K562 (cell line): ENCODE data around the gene DHRS4L2. TPM values are rescaled to one million over a fixed set of nuclear protein-coding genes. Genes with fewer than 3 reads are reported as not detected.

Source experiments
- BHLHE40 ChIP-seq: IDR thresholded peaks from 2 replicates; pipeline ENCODE4 v1.6.1; 2011; ENCODE audit warnings: low read length, improper control_type of control experiment
- CBFB ChIP-seq: sonication (generic); formaldehyde crosslinking; IDR thresholded peaks from 2 replicates; pipeline ENCODE4 v1.4.0; 2020; ENCODE audit warnings: mild to moderate bottlenecking, missing genetic modification reagents
- CSDE1 ChIP-seq, 2 experiments: fragments of 450-650 bp; IDR thresholded peaks; 2 replicates each; pipeline ENCODE4 v1.6.1; 2016; ENCODE audit warnings: mild to moderate bottlenecking in 1 of 2
- E2F3 ChIP-seq: fragments of 250-450 bp; sonication (Bioruptor Pico); IDR thresholded peaks from 2 replicates; pipeline ENCODE4 v1.4.0; 2020; ENCODE audit warnings: mild to moderate bottlenecking
- MCM2 ChIP-seq: fragments of 450-650 bp; IDR thresholded peaks from 2 replicates; pipeline ENCODE4 v1.6.1; 2017; ENCODE audit warnings: low read depth, mild to moderate bottlenecking
- MYC ChIP-seq, 2 experiments: fragments of 250-450 bp in 1 of 2; sonication (Bioruptor Pico) in 1 of 2; IDR thresholded peaks; 2 replicates each; pipeline versions ENCODE4 v1.5.1 to v1.6.1; 2012 to 2021; ENCODE audit warnings: low read depth in 2 of 2, borderline replicate concordance in 1 of 2, improper control_type of control experiment in 1 of 2, low read length in 1 of 2, mild to moderate bottlenecking in 1 of 2, moderate library complexity in 1 of 2
- NBN ChIP-seq: fragments of 450-650 bp; IDR thresholded peaks from 2 replicates; pipeline ENCODE4 v1.6.1; 2016; ENCODE audit warnings: low read depth, mild to moderate bottlenecking
- NR2C1 ChIP-seq, 2 experiments: fragments of 450-650 bp; IDR thresholded peaks; 2 replicates each; pipeline ENCODE4 v1.6.1; 2017; ENCODE audit warnings: mild to moderate bottlenecking in 2 of 2, antibody characterized with exemption in 1 of 2, inconsistent platforms in 1 of 2, missing compliant biosample characterization in 1 of 2, missing genetic modification characterization in 1 of 2
- PHF21A ChIP-seq: fragments of 450-650 bp; IDR thresholded peaks from 2 replicates; pipeline ENCODE4 v1.6.1; 2017; ENCODE audit warnings: low read depth, borderline replicate concordance
- POLR2G ChIP-seq: fragments of 200-400 bp; formaldehyde crosslinking; IDR thresholded peaks from 2 replicates; pipeline ENCODE4 v1.6.1; 2017; ENCODE audit warnings: low read depth, mild to moderate bottlenecking, antibody characterized with exemption, low read length, moderate library complexity
- PRDM10 ChIP-seq: fragments of 450-650 bp; IDR thresholded peaks from 2 replicates; pipeline ENCODE4 v1.6.1; 2018; ENCODE audit not compliant: partially characterized antibody
- RAD21 ChIP-seq, 2 experiments: fragments of 250-450 bp in 1 of 2; fragments of 450-650 bp in 1 of 2; sonication (Bioruptor Pico) in 1 of 2; formaldehyde crosslinking in 1 of 2; IDR thresholded peaks in 1 of 2; conservative IDR thresholded peaks in 1 of 2; 2 replicates each; pipeline versions ENCODE4 v1.4.0 to v1.8.0; 2020 to 2022; ENCODE audit warnings: mild to moderate bottlenecking in 2 of 2, moderate library complexity in 1 of 2
- TAF9B ChIP-seq: fragments of 450-650 bp; IDR thresholded peaks from 2 replicates; pipeline ENCODE4 v1.6.1; 2018; ENCODE audit warnings: mild to moderate bottlenecking; ENCODE audit not compliant: partially characterized antibody
- TEAD1 ChIP-seq, 2 experiments: fragments of 450-650 bp in 1 of 2; sonication (generic) in 1 of 2; formaldehyde crosslinking; IDR thresholded peaks; 2 replicates each; pipeline versions ENCODE4 v1.4.0 to v1.8.0; 2020 to 2022; ENCODE audit warnings: mild to moderate bottlenecking in 2 of 2, missing genetic modification reagents in 1 of 2
- TGIF2 ChIP-seq: sonication (generic); formaldehyde crosslinking; IDR thresholded peaks from 2 replicates; pipeline ENCODE4 v1.8.1; 2022; ENCODE audit warnings: mild to moderate bottlenecking, missing genetic modification reagents, moderate library complexity
- XRCC4 ChIP-seq: IDR thresholded peaks from one replicate; pipeline ENCODE4 v1.6.1; 2011; ENCODE audit not compliant: insufficient read depth, insufficient read length; ENCODE audit errors: extremely low read depth
- ZNF124 ChIP-seq: sonication (generic); formaldehyde crosslinking; IDR thresholded peaks from 2 replicates; pipeline ENCODE4 v1.8.1; 2022; ENCODE audit warnings: missing genetic modification reagents
- ZNF274 ChIP-seq: IDR thresholded peaks from 2 replicates; pipeline ENCODE4 v1.6.1; 2011; ENCODE audit warnings: low read depth, mild to moderate bottlenecking, low read length, moderate library complexity, borderline replicate concordance
- ZNF324 ChIP-seq: fragments of 250-450 bp; sonication (Bioruptor Pico); IDR thresholded peaks from 2 replicates; pipeline ENCODE4 v1.4.0; 2020; ENCODE audit warnings: mild to moderate bottlenecking
- ZNF717 ChIP-seq: fragments of 250-450 bp; sonication (Bioruptor Pico); IDR thresholded peaks from 2 replicates; pipeline ENCODE4 v1.5.0; 2021
- ZNF740 ChIP-seq, 3 experiments: fragments of 200-800 bp in 1 of 3; sonication (Bioruptor generic) in 1 of 3; sonication (generic) in 1 of 3; formaldehyde crosslinking in 1 of 3; IDR thresholded peaks; 2 replicates each; pipeline versions ENCODE4 v1.6.1 to v1.8.0; 2016 to 2022; ENCODE audit warnings: mild to moderate bottlenecking in 2 of 3, missing compliant biosample characterization in 2 of 3, missing genetic modification characterization in 2 of 3, missing genetic modification reagents in 1 of 3
- polyA plus RNA-seq, 8 experiments: library from polyadenylated mRNA; depleted of rRNA in 4 of 8; stranded (reverse) in 5 of 8; unstranded in 3 of 8; fragments of >200 nt; fragmentation: Nextera tagmentation in 2 of 8; fragmentation: Illumina TruSeq in 1 of 8; extraction: Ambion mirVana in 2 of 8; extraction: Trizol in 1 of 8; gene quantifications; 2 replicates each; pipeline versions ENCODE4 v1.2.1 to v1.2.3, GENCODE V29; 2011 to 2014; ENCODE audit warnings: inconsistent platforms in 1 of 8, missing spikeins in 1 of 8
- total RNA-seq, 7 experiments: library from RNA; depleted of rRNA in 6 of 7; stranded (reverse); fragments of >200 nt in 6 of 7; fragmentation: Illumina TruSeq in 2 of 7; extraction: Trizol in 2 of 7; gene quantifications; 2 replicates each; pipeline versions ENCODE4 v1.2.1 to v1.2.3, GENCODE V29; 2011 to 2021; ENCODE audit warnings: low replicate concordance in 1 of 7

Gene DHRS4L2
- total and polyA plus RNA-seq, 9 of the 15 experiments (the other 6 are each of a cell fraction or from before 2014, with no cell fraction given): 2.3 to 13.7 (median 8.1) TPM

GRCh38 chr14:23939607-23940326 lies 49.0 kb upstream of the DHRS4L2 start (continued):
- no peak for TF ChIP-seq PRDM10
- TF ChIP-seq POLR2G: no peak
- no peak for TF ChIP-seq MCM2
- no peak for TF ChIP-seq XRCC4
- TF ChIP-seq ZNF274: no peak
- peak; percentile 72 for TF ChIP-seq ZNF324 (CRISPR knock-in tag)
- no peak for TF ChIP-seq TGIF2 (CRISPR knock-in tag)
- no peak for TF ChIP-seq ZNF717 (CRISPR knock-in tag)
- peak in 1 of 2 experiments; percentile 96; a peak in 2 of 4 replicates for TF ChIP-seq TEAD1 (CRISPR knock-in tag; IDR thresholded peaks at IDR 0.05)
- TF ChIP-seq TAF9B: no peak
- peak; percentile 34; the same call in 1 of the 2 replicates for TF ChIP-seq NR2C1 (IDR thresholded peaks at IDR 0.05)
- TF ChIP-seq NR2C1 (tag; IDR thresholded peaks at IDR 0.05): peak; percentile 83
- TF ChIP-seq ZNF740 (CRISPR knock-in tag; IDR thresholded peaks at IDR 0.05): no peak
- peak in 1 of 2 experiments; percentile 61; a peak in 1 of 4 replicates for TF ChIP-seq ZNF740 (tag; IDR thresholded peaks at IDR 0.05)
- TF ChIP-seq CBFB (CRISPR knock-in tag): no peak
- TF ChIP-seq MYC (IDR thresholded peaks at IDR 0.05; ENCODE audit: low read depth, low read length): no peak
- TF ChIP-seq MYC (CRISPR knock-in tag; IDR thresholded peaks at IDR 0.05; ENCODE audit: borderline replicate concordance, low read depth): peak; percentile 44; the same call in 1 of the 2 replicates
- no peak for TF ChIP-seq CSDE1 (IDR thresholded peaks at IDR 0.05)
- TF ChIP-seq NBN: no peak
- 0 out of 4 replicates have a peak, but pooled peaks of 1 of the 2 experiments have one; percentile 9 for TF ChIP-seq RAD21 (CRISPR knock-in tag; conservative IDR thresholded peaks at IDR 0.05 in 1 of 2, IDR thresholded peaks at IDR 0.05 in 1 of 2)
- TF ChIP-seq BHLHE40: no peak
- no peak for TF ChIP-seq E2F3 (CRISPR knock-in tag)
- TF ChIP-seq ZNF124 (CRISPR knock-in tag): no peak
- no peak for TF ChIP-seq PHF21A
